Smooth muscle cell (in vitro differentiated cells): ENCODE measurements around the gene LRMDA. TPM values are rescaled to one million over a fixed set of nuclear protein-coding genes. Genes with fewer than 3 reads are reported as not detected.
A peak's percentile ranks its signal among the peaks of the same experiment; 100 is the strongest.

Experiments
- DNase-seq: peaks from one replicate; lab custom pipeline; 2025; ENCODE audit not compliant: unreplicated experiment; lab: John Stamatoyannopoulos, UW
- H2AFZ ChIP-seq: fragments of 200-600 bp; sonication (generic); 2 replicates; pipeline ENCODE4 v1.6.0; 2016; ENCODE audit warnings: antibody characterized with exemption, low read depth, mild to moderate bottlenecking
- H3F3A ChIP-seq: fragments of 200-600 bp; sonication (generic); 2 replicates; pipeline ENCODE4 v1.6.0; 2017; ENCODE audit warnings: antibody characterized with exemption, low read depth
- H3K27ac ChIP-seq: fragments of 200-600 bp; sonication (generic); 2 replicates; pipeline ENCODE4 v1.5.1; 2016; ENCODE audit warnings: low read depth, mild to moderate bottlenecking
- H3K27me3 ChIP-seq: fragments of 200-600 bp; sonication (generic); 2 replicates; pipeline ENCODE4 v1.6.1; 2016; ENCODE audit warnings: low read depth, mild to moderate bottlenecking
- H3K36me3 ChIP-seq: fragments of 200-600 bp; sonication (generic); 2 replicates; pipeline ENCODE4 v1.5.1; 2016; ENCODE audit warnings: low read depth
- H3K4me1 ChIP-seq: fragments of 200-600 bp; sonication (generic); 2 replicates; pipeline ENCODE4 v1.5.1; 2016; ENCODE audit warnings: low read depth
- H3K4me2 ChIP-seq: fragments of 200-600 bp; sonication (generic); 2 replicates; pipeline ENCODE4 v1.6.0; 2016; ENCODE audit warnings: mild to moderate bottlenecking
- H3K4me3 ChIP-seq: fragments of 200-600 bp; sonication (generic); 2 replicates; pipeline ENCODE4 v1.5.1; 2016; ENCODE audit warnings: mild to moderate bottlenecking
- H3K79me2 ChIP-seq: fragments of 200-600 bp; sonication (generic); 2 replicates; pipeline ENCODE4 v1.6.0; 2016; ENCODE audit warnings: low read depth, mild to moderate bottlenecking
- H3K9ac ChIP-seq: fragments of 200-600 bp; sonication (generic); 2 replicates; pipeline ENCODE4 v1.6.0; 2016; ENCODE audit warnings: low read depth
- H3K9me3 ChIP-seq: fragments of 200-600 bp; sonication (generic); replicated peaks from 2 replicates; pipeline ENCODE4 v1.5.1; 2016; ENCODE audit warnings: low read depth
- H4K20me1 ChIP-seq: fragments of 200-600 bp; sonication (generic); 2 replicates; pipeline ENCODE4 v1.6.0; 2016; ENCODE audit warnings: low read depth
- WGBS: methylation state at CpG from one replicate; pipeline ENCODE4 v1.1.7; 2016; ENCODE audit warnings: low lambda C conversion rate; 5-methylcytosine and 5-hydroxymethylcytosine counted together
- polyA plus RNA-seq: library from polyadenylated mRNA; unstranded; fragments of >200 nt; fragmentation: Nextera tagmentation; extraction: Ambion mirVana; gene quantifications from 2 replicates; pipeline ENCODE4 v1.2.1, GENCODE V29; 2016
- total RNA-seq: library from RNA; depleted of rRNA; stranded (reverse); fragments of >200 nt; gene quantifications from 2 replicates; pipeline ENCODE4 v1.2.3, GENCODE V29; 2014
- TF ChIP-seq, protein P1 (sequence below): fragments of 200-600 bp; sonication (generic); IDR thresholded peaks from 2 replicates; pipeline ENCODE4 v1.5.1; 2017; ENCODE audit warnings: borderline replicate concordance, mild to moderate bottlenecking, antibody characterized with exemption; ENCODE audit not compliant: insufficient read depth, poor library complexity, severe bottlenecking

LRMDA gene
- total and polyA plus RNA-seq, 2 experiments from 2014 or later: 1.5 to 1.6 TPM

DNA sequence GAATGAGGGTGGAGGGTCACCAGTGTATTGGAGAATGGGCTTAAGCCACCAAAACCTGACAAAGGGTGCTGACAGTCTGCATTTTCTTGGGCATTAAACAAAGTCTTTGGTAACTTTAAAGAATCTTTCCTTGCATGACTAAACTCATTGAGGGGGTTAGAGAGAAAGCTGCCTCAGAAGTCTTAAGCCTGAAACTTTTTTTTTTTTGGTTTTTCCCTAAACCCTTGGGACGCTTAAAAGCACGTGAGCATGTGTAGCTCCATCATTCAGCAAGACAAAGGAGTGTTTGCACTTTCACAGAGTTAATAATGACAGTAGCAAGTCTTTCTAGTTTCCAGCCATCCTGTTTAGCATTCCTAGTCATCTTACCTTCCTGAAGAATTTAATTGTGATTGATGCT lies 110.7 kb downstream of the LRMDA start:
- no peak overlapping the region for H3K27ac ChIP-seq

GRCh38 chr10:75542906-75543305 lies 111.5 kb downstream of the LRMDA start:
- H2AFZ ChIP-seq: no peak overlapping the region
- H3K27ac ChIP-seq: peak overlapping the region; percentile 28
- peaks cover 62% of the 10 kb centered on the region for H3K4me1 ChIP-seq
- no peaks in the 10 kb centered on the region for H3K9me3 ChIP-seq
- H3F3A ChIP-seq: peaks cover 21% of the 10 kb centered on the region
- DNase-seq: no peak
- H3K4me3 ChIP-seq: no peak overlapping the region
- peak overlapping the region; percentile 68 for H3K4me2 ChIP-seq
- H3K27me3 ChIP-seq: peaks cover 17% of the 10 kb centered on the region
- H3K36me3 ChIP-seq: no peaks in the 10 kb centered on the region
- H3K79me2 ChIP-seq: no peaks in the 10 kb centered on the region
- H3K9ac ChIP-seq: no peak overlapping the region
- WGBS: 16% methylated on average over 7 of the region's 7 CpGs
- TF ChIP-seq, protein P1, sequence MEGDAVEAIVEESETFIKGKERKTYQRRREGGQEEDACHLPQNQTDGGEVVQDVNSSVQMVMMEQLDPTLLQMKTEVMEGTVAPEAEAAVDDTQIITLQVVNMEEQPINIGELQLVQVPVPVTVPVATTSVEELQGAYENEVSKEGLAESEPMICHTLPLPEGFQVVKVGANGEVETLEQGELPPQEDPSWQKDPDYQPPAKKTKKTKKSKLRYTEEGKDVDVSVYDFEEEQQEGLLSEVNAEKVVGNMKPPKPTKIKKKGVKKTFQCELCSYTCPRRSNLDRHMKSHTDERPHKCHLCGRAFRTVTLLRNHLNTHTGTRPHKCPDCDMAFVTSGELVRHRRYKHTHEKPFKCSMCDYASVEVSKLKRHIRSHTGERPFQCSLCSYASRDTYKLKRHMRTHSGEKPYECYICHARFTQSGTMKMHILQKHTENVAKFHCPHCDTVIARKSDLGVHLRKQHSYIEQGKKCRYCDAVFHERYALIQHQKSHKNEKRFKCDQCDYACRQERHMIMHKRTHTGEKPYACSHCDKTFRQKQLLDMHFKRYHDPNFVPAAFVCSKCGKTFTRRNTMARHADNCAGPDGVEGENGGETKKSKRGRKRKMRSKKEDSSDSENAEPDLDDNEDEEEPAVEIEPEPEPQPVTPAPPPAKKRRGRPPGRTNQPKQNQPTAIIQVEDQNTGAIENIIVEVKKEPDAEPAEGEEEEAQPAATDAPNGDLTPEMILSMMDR: no peak
- no peaks in the 10 kb centered on the region for H4K20me1 ChIP-seq

More for the DNA sequence above, 110.7 kb downstream of the LRMDA start:
- no peak overlapping the region for H3K4me3 ChIP-seq
- peaks cover 63% of the 10 kb centered on the region for H3K4me1 ChIP-seq
- peaks cover 16% of the 10 kb centered on the region for H3F3A ChIP-seq
- H3K9ac ChIP-seq: no peak overlapping the region
- H3K36me3 ChIP-seq: no peaks in the 10 kb centered on the region
- TF ChIP-seq, protein P1: no peak
- no peaks in the 10 kb centered on the region for H4K20me1 ChIP-seq
- H3K27me3 ChIP-seq: peaks cover 25% of the 10 kb centered on the region
- WGBS: 7% methylated on average over 2 of the region's 2 CpGs
- H2AFZ ChIP-seq: no peak overlapping the region
- H3K4me2 ChIP-seq: peak overlapping the region; percentile 68
- no peaks in the 10 kb centered on the region for H3K79me2 ChIP-seq
- DNase-seq: no peak
- H3K9me3 ChIP-seq: no peaks in the 10 kb centered on the region

DNA sequence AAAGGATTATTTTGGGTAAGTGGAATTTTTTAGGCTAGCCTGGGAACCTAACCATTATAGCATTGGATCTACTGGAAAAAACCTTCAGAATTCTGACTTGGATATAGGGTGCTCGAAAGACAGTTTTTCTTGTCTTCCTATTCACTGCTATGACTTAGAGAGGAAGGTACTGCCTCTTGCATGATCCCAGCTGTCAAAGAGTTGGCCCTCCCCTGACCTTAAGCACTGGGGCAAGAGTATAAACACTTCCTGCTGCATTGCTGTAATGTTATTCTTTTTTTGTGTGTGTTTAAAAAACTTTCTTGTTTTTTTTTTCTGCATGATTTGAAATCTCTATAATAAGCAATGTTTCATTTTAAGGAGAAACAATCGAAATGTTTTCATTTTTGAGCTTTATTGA lies 113.0 kb downstream of the LRMDA start:
- peak overlapping the region; percentile 62 for H3K4me2 ChIP-seq
- peaks cover 59% of the 10 kb centered on the region for H3K4me1 ChIP-seq

More for the DNA sequence above, 113.0 kb downstream of the LRMDA start:
- Histone ChIP-seq H2AFZ (no peak overlapping the region), H3K4me3 (no peak overlapping the region), H3K27me3 (peaks cover 2% of the 10 kb centered on the region), H3K36me3 (no peaks in the 10 kb centered on the region), H3K27ac (no peak overlapping the region), H3F3A (peaks cover 29% of the 10 kb centered on the region), H4K20me1 (no peaks in the 10 kb centered on the region), H3K9me3 (no peaks in the 10 kb centered on the region), H3K9ac (no peak overlapping the region), H3K79me2 (no peaks in the 10 kb centered on the region)
- 83% methylated on average over 2 of the region's 2 CpGs for WGBS
- DNase-seq: no peak
- TF ChIP-seq, protein P1: no peak
